Mesendoderm (in vitro differentiated cells): ENCODE results near the gene EXOC2.

Source experiments
- DNase-seq: peaks from one replicate; pipeline ENCODE4 v3.0.0; 2013
- H2AK5ac ChIP-seq: 2 replicates; pipeline ENCODE4 v1.6.1; 2013; ENCODE audit warnings: low read length, inconsistent platforms
- H2BK120ac ChIP-seq: 2 replicates; pipeline ENCODE4 v1.6.1; 2013; ENCODE audit warnings: low read depth, mild to moderate bottlenecking, low read length, moderate library complexity, mixed read lengths
- H2BK15ac ChIP-seq: replicated peaks from 2 replicates; pipeline ENCODE4 v1.6.1; 2013; ENCODE audit warnings: low read depth, mild to moderate bottlenecking, moderate library complexity
- H2BK5ac ChIP-seq: 2 replicates; pipeline ENCODE4 v1.6.1; 2013; ENCODE audit warnings: low read length, inconsistent platforms
- H3K18ac ChIP-seq: 2 replicates; pipeline ENCODE4 v1.6.1; 2013; ENCODE audit warnings: mild to moderate bottlenecking, low read length, mixed read lengths
- H3K23ac ChIP-seq: one replicate; pipeline ENCODE4 v1.6.1; 2013; ENCODE audit warnings: low read length
- H3K27ac ChIP-seq: 2 replicates; pipeline ENCODE4 v1.5.1; 2013; ENCODE audit warnings: low read depth, mild to moderate bottlenecking, inconsistent platforms, low read length, moderate library complexity
- H3K27me3 ChIP-seq: 2 replicates; pipeline ENCODE4 v1.6.1; 2013; ENCODE audit warnings: low read length, control low read depth, mild to moderate bottlenecking, inconsistent platforms; ENCODE audit not compliant: insufficient read depth, poor library complexity
- H3K36me3 ChIP-seq: 2 replicates; pipeline ENCODE4 v1.6.1; 2013; ENCODE audit warnings: low read length, inconsistent platforms; ENCODE audit not compliant: control insufficient read depth, insufficient read depth
- H3K4ac ChIP-seq: one replicate; pipeline ENCODE4 v1.6.1; 2013; ENCODE audit warnings: low read depth, mild to moderate bottlenecking, low read length, moderate library complexity
- H3K4me1 ChIP-seq: 2 replicates; pipeline ENCODE4 v1.6.1; 2013; ENCODE audit warnings: low read depth, low read length, inconsistent platforms; ENCODE audit not compliant: control insufficient read depth
- H3K4me2 ChIP-seq: 2 replicates; pipeline ENCODE4 v1.6.1; 2013; ENCODE audit warnings: low read length
- H3K4me3 ChIP-seq: 2 replicates; pipeline ENCODE4 v1.5.1; 2013; ENCODE audit warnings: mild to moderate bottlenecking, low read length
- H3K56ac ChIP-seq: one replicate; pipeline ENCODE4 v1.6.1; 2013; ENCODE audit warnings: low read length
- H3K79me1 ChIP-seq: 2 replicates; pipeline ENCODE4 v1.6.1; 2013; ENCODE audit warnings: low read length, inconsistent platforms
- H3K79me2 ChIP-seq: 2 replicates; pipeline ENCODE4 v1.6.1; 2013; ENCODE audit warnings: mild to moderate bottlenecking, low read length; ENCODE audit not compliant: control insufficient read depth, insufficient read depth
- H3K9ac ChIP-seq: 2 replicates; pipeline ENCODE4 v1.6.1; 2013; ENCODE audit warnings: low read length, inconsistent platforms
- H4K5ac ChIP-seq: one replicate; pipeline ENCODE4 v1.6.1; 2013; ENCODE audit warnings: low read length
- H4K8ac ChIP-seq: one replicate; pipeline ENCODE4 v1.6.1; 2013; ENCODE audit warnings: low read depth, mild to moderate bottlenecking, control low read depth, low read length, moderate library complexity
- WGBS: extraction: QIAGEN DNeasy Blood & Tissue Kit; methylation state at CpG from one replicate; pipeline ENCODE4 v1.1.7; 2013; ENCODE audit warnings: low lambda C conversion rate, missing lambda C conversion rate; ENCODE audit not compliant: insufficient coverage; ENCODE audit errors: extremely low coverage; 5-methylcytosine and 5-hydroxymethylcytosine counted together

EXOC2 gene

GRCh38 chr6:497258-497657 lies 195.7 kb downstream of the EXOC2 start:
- H3K4ac ChIP-seq, result no peak overlapping the region
- no peak for DNase-seq
- no peak overlapping the region for H2AK5ac ChIP-seq
- no peak overlapping the region for H3K9ac ChIP-seq
- no peak overlapping the region for H3K27ac ChIP-seq
- no CpG with 5 or more reads among the region's 2 CpGs for WGBS
- H3K56ac ChIP-seq, result no peak overlapping the region
- H2BK120ac ChIP-seq, result no peak overlapping the region
- H2BK15ac ChIP-seq, result no peak overlapping the region
- no peaks in the 10 kb centered on the region for H3K79me1 ChIP-seq
- no peak overlapping the region for H4K5ac ChIP-seq
- H3K4me1 ChIP-seq, result no peaks in the 10 kb centered on the region
- H3K4me2 ChIP-seq, result no peak overlapping the region
- no peak overlapping the region for H2BK5ac ChIP-seq
- H3K23ac ChIP-seq, result no peak overlapping the region
- H3K4me3 ChIP-seq, result no peak overlapping the region
- no peak overlapping the region for H4K8ac ChIP-seq
- H3K18ac ChIP-seq, result no peak overlapping the region
- H3K79me2 ChIP-seq, result no peaks in the 10 kb centered on the region
- no peaks in the 10 kb centered on the region for H3K36me3 ChIP-seq
- H3K27me3 ChIP-seq, result no peaks in the 10 kb centered on the region

- Histone ChIP-seq H3K79me1 (no peaks in the 10 kb centered on the region), H3K4me1 (no peaks in the 10 kb centered on the region), H2BK120ac (no peak overlapping the region), H3K36me3 (no peaks in the 10 kb centered on the region), H3K9ac (no peak overlapping the region), H3K27me3 (no peaks in the 10 kb centered on the region), H3K4ac (no peak overlapping the region), H3K18ac (no peak overlapping the region), H2BK15ac (no peak overlapping the region), H4K8ac (no peak overlapping the region), H3K79me2 (no peaks in the 10 kb centered on the region), H3K56ac (no peak overlapping the region), H3K4me2 (no peak overlapping the region), H3K27ac (no peak overlapping the region), H4K5ac (no peak overlapping the region), H3K4me3 (no peak overlapping the region), H3K23ac (no peak overlapping the region), H2BK5ac (no peak overlapping the region), H2AK5ac (no peak overlapping the region)
- DNase-seq, result no peak
- no CpG with 5 or more reads among the region's 5 CpGs for WGBS
These were observed 196.3 kb downstream of the EXOC2 start for GRCh38 chr6:496649-497048.

- H4K5ac ChIP-seq, result no peak overlapping the region
- no peak overlapping the region for H2AK5ac ChIP-seq
- H3K56ac ChIP-seq, result no peak overlapping the region
- H2BK120ac ChIP-seq, result no peak overlapping the region
- no CpG with 5 or more reads among the region's 5 CpGs for WGBS
- no peak overlapping the region for H3K18ac ChIP-seq
- H3K4me3 ChIP-seq, result no peak overlapping the region
- H3K23ac ChIP-seq, result no peak overlapping the region
- H3K27me3 ChIP-seq, result no peaks in the 10 kb centered on the region
- no peaks in the 10 kb centered on the region for H3K36me3 ChIP-seq
- no peak overlapping the region for H2BK15ac ChIP-seq
- DNase-seq, result no peak
- H3K4me2 ChIP-seq, result no peak overlapping the region
- H3K4me1 ChIP-seq, result no peaks in the 10 kb centered on the region
- no peaks in the 10 kb centered on the region for H3K79me1 ChIP-seq
- H3K79me2 ChIP-seq, result no peaks in the 10 kb centered on the region
- H3K27ac ChIP-seq, result no peak overlapping the region
- H2BK5ac ChIP-seq, result no peak overlapping the region
- no peak overlapping the region for H4K8ac ChIP-seq
- no peak overlapping the region for H3K9ac ChIP-seq
- H3K4ac ChIP-seq, result no peak overlapping the region
These were observed 198.5 kb downstream of the EXOC2 start for GRCh38 chr6:494394-494793.

- no peak overlapping the region for H2BK120ac ChIP-seq
- no peak overlapping the region for H3K27ac ChIP-seq
- no peaks in the 10 kb centered on the region for H3K79me1 ChIP-seq
- H4K5ac ChIP-seq, result no peak overlapping the region
- no peak overlapping the region for H3K4me3 ChIP-seq
- H3K23ac ChIP-seq, result no peak overlapping the region
- no peak overlapping the region for H3K56ac ChIP-seq
- no peak overlapping the region for H3K9ac ChIP-seq
- no peak overlapping the region for H2BK5ac ChIP-seq
- no CpG with 5 or more reads among the region's 6 CpGs for WGBS
- DNase-seq, result no peak
- no peak overlapping the region for H3K4ac ChIP-seq
- no peak overlapping the region for H4K8ac ChIP-seq
- no peak overlapping the region for H2AK5ac ChIP-seq
- H3K36me3 ChIP-seq, result no peaks in the 10 kb centered on the region
- H3K79me2 ChIP-seq, result no peaks in the 10 kb centered on the region
- no peaks in the 10 kb centered on the region for H3K27me3 ChIP-seq
- no peaks in the 10 kb centered on the region for H3K4me1 ChIP-seq
- no peak overlapping the region for H2BK15ac ChIP-seq
- no peak overlapping the region for H3K18ac ChIP-seq
- no peak overlapping the region for H3K4me2 ChIP-seq
These were observed 199.1 kb downstream of the EXOC2 start for GRCh38 chr6:493840-494239.

- Histone ChIP-seq H3K23ac (no peak overlapping the region), H3K4me3 (no peak overlapping the region), H3K79me2 (no peaks in the 10 kb centered on the region), H3K4me1 (no peaks in the 10 kb centered on the region), H2BK120ac (no peak overlapping the region), H3K4ac (no peak overlapping the region), H3K79me1 (no peaks in the 10 kb centered on the region), H3K4me2 (no peak overlapping the region), H4K8ac (no peak overlapping the region), H2AK5ac (no peak overlapping the region), H3K56ac (no peak overlapping the region), H3K27me3 (no peaks in the 10 kb centered on the region), H3K36me3 (no peaks in the 10 kb centered on the region), H3K9ac (no peak overlapping the region), H2BK15ac (no peak overlapping the region), H2BK5ac (no peak overlapping the region), H4K5ac (no peak overlapping the region), H3K27ac (no peak overlapping the region), H3K18ac (no peak overlapping the region)
- no peak for DNase-seq
- no CpG with 5 or more reads among the region's 2 CpGs for WGBS
These were observed 200.0 kb downstream of the EXOC2 start for GRCh38 chr6:492816-493414.

GRCh38 chr6:492178-492577 lies 200.8 kb downstream of the EXOC2 start:
- Histone ChIP-seq H3K56ac (no peak overlapping the region), H3K9ac (no peak overlapping the region), H3K27ac (no peak overlapping the region), H3K36me3 (no peaks in the 10 kb centered on the region), H2BK15ac (no peak overlapping the region), H4K8ac (no peak overlapping the region), H3K4ac (no peak overlapping the region), H2AK5ac (no peak overlapping the region), H3K4me2 (no peak overlapping the region), H3K4me1 (no peaks in the 10 kb centered on the region), H3K4me3 (no peak overlapping the region), H4K5ac (no peak overlapping the region), H3K79me2 (no peaks in the 10 kb centered on the region), H2BK120ac (no peak overlapping the region), H3K27me3 (no peaks in the 10 kb centered on the region), H2BK5ac (no peak overlapping the region), H3K23ac (no peak overlapping the region), H3K18ac (no peak overlapping the region), H3K79me1 (no peaks in the 10 kb centered on the region)
- no peak for DNase-seq
- WGBS, result no CpG with 5 or more reads among the region's 5 CpGs
